ENCODE results near the gene ZNFX1.
"Not testable (repeated sequence)": the region's sequence is repeated elsewhere in the genome, so short reads cannot be mapped to it uniquely, and the experiment has no call there.

The ZNFX1 gene

DNA sequence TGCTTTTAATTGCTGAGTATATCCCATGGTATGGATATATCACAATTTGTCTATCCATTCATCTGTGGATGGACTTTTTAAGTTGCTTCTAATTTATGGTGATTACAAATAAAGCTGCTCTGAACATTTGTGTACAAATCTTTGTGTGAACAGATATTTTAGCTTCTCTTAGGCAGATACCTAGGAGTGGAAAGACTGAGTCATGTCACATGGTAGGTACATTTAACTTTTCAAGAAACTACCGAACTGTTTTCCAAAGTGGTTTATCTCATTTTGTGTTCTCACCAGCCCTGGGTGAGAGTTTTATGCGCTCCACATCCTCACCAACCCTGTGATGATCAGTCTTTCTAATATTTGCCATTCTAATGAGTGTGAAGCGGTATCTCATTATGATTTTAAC is 31.0 kb upstream of the ZNFX1 start:
- H3K4me3 Mint-ChIP-seq, result no peak overlapping the region
- no peak for DNase-seq
- H3K9me3 Mint-ChIP-seq, result peaks cover 12% of the 10 kb centered on the region
- no peaks in the 10 kb centered on the region for H3K36me3 Mint-ChIP-seq (ENCODE audit: low read depth)
- peak overlapping the region; percentile 22 for H3K27ac Mint-ChIP-seq
- H3K4me1 Mint-ChIP-seq (ENCODE audit: low read depth), result peaks cover 40% of the 10 kb centered on the region
- no peaks in the 10 kb centered on the region for H3K27me3 Mint-ChIP-seq

- H3K9me3 Mint-ChIP-seq, result peaks cover 12% of the 10 kb centered on the region
- H3K27ac Mint-ChIP-seq, result no peak overlapping the region
- no peaks in the 10 kb centered on the region for H3K27me3 Mint-ChIP-seq
- no peaks in the 10 kb centered on the region for H3K36me3 Mint-ChIP-seq (ENCODE audit: low read depth)
- peaks cover 46% of the 10 kb centered on the region for H3K4me1 Mint-ChIP-seq (ENCODE audit: low read depth)
- DNase-seq, result no peak
- no peak overlapping the region for H3K4me3 Mint-ChIP-seq
Measured at GRCh38 chr20:49306903-49307620, 29.2 kb upstream of the ZNFX1 start.

DNA sequence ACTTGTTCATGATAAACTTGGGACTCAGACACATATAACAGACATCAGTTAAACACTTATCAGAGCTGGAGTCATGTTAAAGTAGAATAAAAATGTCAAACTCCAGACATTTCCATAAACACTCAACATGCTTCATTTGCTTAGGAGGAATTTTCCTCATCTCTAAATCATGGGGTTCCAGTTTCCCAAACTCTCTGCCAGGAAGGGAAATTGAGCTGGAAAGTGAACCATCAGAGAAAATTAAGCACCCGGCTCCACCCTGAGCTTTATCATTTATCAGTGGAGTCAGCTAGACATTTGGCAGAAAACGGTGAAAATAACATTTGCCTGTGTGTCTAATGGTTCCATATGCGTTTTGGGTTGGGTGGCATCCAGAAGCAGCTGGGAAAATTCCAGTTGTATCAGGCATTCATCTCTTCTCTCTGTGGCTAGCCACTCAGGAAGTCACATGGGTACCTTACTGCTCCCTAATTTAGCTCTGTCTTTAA is 25.3 kb upstream of the ZNFX1 start:
- Mint-ChIP-seq H3K27ac (no peak overlapping the region), H3K4me3 (no peak overlapping the region), H3K36me3 (ENCODE audit: low read depth) (peaks cover 3% of the 10 kb centered on the region), H3K9me3 (no peaks in the 10 kb centered on the region), H3K4me1 (ENCODE audit: low read depth) (peaks cover 14% of the 10 kb centered on the region), H3K27me3 (no peaks in the 10 kb centered on the region)
- DNase-seq, result no peak

DNA sequence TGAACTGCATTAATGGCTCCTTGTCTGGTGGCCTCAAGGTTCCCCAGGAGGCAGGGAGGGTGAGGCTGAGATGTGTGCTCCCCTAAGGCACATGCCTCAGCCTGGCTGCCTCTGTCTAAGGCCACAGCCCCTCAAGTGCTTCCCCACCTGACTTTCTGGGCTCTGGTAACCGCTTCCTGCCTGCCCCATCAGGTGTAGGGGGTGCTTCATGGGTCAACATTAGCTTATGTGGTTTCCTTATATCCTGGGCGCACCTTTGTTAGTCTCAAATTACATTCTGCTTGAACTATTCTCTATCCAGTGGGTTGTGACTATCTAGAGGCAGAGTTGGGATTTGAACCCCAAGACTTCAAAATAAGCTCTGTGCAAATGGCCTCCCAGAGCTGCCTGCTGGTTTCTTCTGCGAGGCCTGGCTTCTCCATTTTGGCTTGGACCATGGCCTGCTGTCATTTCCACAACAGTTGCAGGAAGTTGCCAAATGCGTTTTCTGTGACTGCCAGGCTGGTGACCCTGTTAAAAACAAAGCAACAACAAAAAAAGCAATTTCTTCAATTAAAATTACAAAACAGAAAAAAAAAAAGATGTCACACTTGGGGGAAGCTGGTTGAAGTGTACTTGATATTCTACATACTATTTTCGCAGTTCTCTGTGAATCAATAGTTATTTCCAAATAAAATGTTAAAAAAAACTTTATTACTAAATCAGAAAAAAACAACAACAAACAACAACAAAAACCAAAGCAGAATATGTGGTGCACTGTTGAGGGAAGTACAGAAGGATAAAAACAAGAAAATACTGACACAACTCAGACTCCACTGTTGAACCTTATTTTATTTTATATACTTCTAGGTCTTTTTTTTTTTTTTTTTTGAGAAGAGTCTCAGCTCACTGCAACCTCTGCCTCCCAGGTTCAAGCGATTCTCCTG is 20.0 kb upstream of the ZNFX1 start:
- Mint-ChIP-seq H3K4me1 (ENCODE audit: low read depth) (peaks cover 15% of the 10 kb centered on the region), H3K27me3 (no peaks in the 10 kb centered on the region), H3K9me3 (no peaks in the 10 kb centered on the region), H3K4me3 (no peak overlapping the region), H3K27ac (peak overlapping the region; percentile 77), H3K36me3 (ENCODE audit: low read depth) (peaks cover 43% of the 10 kb centered on the region)
- DNase-seq, result no peak

GRCh38 chr20:49294002-49294654 is 16.3 kb upstream of the ZNFX1 start:
- not testable (repeated sequence) for H3K27me3 Mint-ChIP-seq, H3K4me3 Mint-ChIP-seq, H3K9me3 Mint-ChIP-seq, DNase-seq
- peaks cover 14% of the 10 kb centered on the region for H3K4me1 Mint-ChIP-seq (ENCODE audit: low read depth)
- H3K27ac Mint-ChIP-seq, result peak overlapping the region; percentile 19
- H3K36me3 Mint-ChIP-seq (ENCODE audit: low read depth), result peaks cover 80% of the 10 kb centered on the region

GRCh38 chr20:49293122-49293521 is 15.3 kb upstream of the ZNFX1 start:
- no peak for DNase-seq
- H3K27me3 Mint-ChIP-seq, result no peaks in the 10 kb centered on the region
- peaks cover 88% of the 10 kb centered on the region for H3K36me3 Mint-ChIP-seq (ENCODE audit: low read depth)
- peak overlapping the region; percentile 51 for H3K27ac Mint-ChIP-seq
- peaks cover 18% of the 10 kb centered on the region for H3K4me1 Mint-ChIP-seq (ENCODE audit: low read depth)
- H3K9me3 Mint-ChIP-seq, result no peaks in the 10 kb centered on the region
- no peak overlapping the region for H3K4me3 Mint-ChIP-seq

DNA sequence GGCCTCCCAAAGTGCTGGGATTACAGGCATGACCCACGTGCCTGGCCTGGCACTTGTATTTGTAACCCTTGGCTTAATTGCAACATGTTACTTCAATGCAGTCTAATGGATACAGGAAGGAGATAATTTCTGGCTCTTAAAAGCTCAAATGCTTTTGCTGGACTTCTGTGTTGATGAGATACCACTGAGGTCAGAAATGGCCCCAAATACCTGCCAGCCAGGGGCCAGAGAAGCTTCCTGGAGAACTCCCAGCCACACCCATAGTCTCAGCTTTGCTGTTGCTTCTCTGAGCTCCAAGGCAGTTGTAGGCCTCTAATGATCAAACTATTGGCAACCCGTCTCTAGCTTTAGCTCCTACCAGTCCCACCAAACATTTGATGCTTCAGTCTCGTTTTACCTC is 14.2 kb upstream of the ZNFX1 start:
- DNase-seq, result no peak
- peaks cover 92% of the 10 kb centered on the region for H3K36me3 Mint-ChIP-seq (ENCODE audit: low read depth)
- peaks cover 19% of the 10 kb centered on the region for H3K4me1 Mint-ChIP-seq (ENCODE audit: low read depth)
- no peaks in the 10 kb centered on the region for H3K9me3 Mint-ChIP-seq
- no peak overlapping the region for H3K4me3 Mint-ChIP-seq
- peak overlapping the region; percentile 51 for H3K27ac Mint-ChIP-seq
- no peaks in the 10 kb centered on the region for H3K27me3 Mint-ChIP-seq

DNA sequence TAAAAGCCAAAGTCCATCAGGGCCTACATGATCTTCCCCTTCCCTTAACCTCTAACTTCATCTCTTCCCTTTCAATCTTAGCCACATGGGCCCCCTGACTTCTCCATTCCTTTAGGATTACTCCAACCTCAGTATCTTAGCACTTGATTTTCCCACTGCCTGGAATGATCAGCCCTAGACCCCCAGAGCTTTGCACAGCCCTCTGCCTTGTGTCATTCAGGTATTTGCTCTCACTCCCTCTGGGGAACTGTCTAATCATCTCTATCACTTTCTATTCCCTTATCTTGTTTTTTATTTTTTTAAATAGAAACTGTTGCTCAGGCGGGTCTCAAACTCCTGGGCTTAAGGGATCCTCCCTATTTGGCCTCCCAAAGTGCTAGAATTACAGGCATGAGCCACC is 13.3 kb upstream of the ZNFX1 start:
- Mint-ChIP-seq H3K4me1 (ENCODE audit: low read depth) (peaks cover 24% of the 10 kb centered on the region), H3K36me3 (ENCODE audit: low read depth) (peaks cover 93% of the 10 kb centered on the region), H3K27me3 (no peaks in the 10 kb centered on the region), H3K9me3 (no peaks in the 10 kb centered on the region), H3K27ac (peak overlapping the region; percentile 100), H3K4me3 (no peak overlapping the region)
- DNase-seq, result no peak

- Mint-ChIP-seq H3K27ac (peak overlapping the region; percentile 100), H3K4me3 (no peak overlapping the region), H3K4me1 (ENCODE audit: low read depth) (peaks cover 29% of the 10 kb centered on the region), H3K9me3 (no peaks in the 10 kb centered on the region), H3K36me3 (ENCODE audit: low read depth) (peaks cover 93% of the 10 kb centered on the region), H3K27me3 (no peaks in the 10 kb centered on the region)
- no peak for DNase-seq
Measured at GRCh38 chr20:49290608-49291191, 12.8 kb upstream of the ZNFX1 start.

DNA sequence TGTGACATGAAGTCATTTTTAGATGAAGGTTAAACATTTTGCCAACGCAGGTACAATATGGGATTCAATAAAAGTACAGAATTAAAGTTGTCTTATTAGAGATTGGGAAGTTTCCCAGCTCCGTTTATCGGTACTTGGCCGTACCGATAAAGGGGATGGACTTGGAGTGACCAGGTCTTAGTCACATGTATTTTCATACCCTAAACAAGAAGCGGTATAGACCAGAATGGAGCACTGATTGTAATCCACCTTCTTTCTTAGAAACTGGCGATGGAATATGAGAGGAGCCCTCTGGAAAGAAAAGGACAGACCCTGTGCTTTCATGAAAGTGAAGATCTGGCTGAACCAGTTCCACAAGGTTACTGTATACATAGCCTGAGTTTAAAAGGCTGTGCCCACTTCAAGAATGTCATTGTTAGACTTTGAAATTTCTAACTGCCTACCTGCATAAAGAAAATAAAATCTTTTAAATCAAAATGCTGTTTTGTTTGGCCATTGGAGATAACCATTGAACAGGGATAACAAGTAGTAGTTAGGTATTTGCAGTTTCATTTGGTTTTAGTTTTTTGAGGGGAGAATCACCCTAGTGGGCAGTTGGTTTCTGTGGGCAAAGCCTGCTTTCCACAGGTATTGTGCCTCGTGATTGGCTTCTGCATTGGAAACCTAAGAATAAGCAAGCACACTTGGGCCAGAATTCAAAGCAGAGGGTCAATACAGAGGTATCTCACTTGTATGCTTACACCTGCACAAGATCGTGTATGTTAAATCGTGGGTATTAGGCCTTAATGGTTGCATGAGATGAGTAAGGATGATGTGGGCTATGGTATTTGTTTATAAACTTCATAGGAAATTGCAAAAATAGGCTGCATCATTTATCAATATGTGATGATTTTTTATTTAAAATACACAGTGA is 11.2 kb upstream of the ZNFX1 start:
- peaks cover 44% of the 10 kb centered on the region for H3K4me1 Mint-ChIP-seq (ENCODE audit: low read depth)
- H3K27ac Mint-ChIP-seq, result peak overlapping the region; percentile 100
- peaks cover 100% of the 10 kb centered on the region for H3K36me3 Mint-ChIP-seq (ENCODE audit: low read depth)
- no peaks in the 10 kb centered on the region for H3K27me3 Mint-ChIP-seq
- H3K9me3 Mint-ChIP-seq, result no peaks in the 10 kb centered on the region
- H3K4me3 Mint-ChIP-seq, result peak overlapping the region; percentile 11
- DNase-seq, result no peak

DNA sequence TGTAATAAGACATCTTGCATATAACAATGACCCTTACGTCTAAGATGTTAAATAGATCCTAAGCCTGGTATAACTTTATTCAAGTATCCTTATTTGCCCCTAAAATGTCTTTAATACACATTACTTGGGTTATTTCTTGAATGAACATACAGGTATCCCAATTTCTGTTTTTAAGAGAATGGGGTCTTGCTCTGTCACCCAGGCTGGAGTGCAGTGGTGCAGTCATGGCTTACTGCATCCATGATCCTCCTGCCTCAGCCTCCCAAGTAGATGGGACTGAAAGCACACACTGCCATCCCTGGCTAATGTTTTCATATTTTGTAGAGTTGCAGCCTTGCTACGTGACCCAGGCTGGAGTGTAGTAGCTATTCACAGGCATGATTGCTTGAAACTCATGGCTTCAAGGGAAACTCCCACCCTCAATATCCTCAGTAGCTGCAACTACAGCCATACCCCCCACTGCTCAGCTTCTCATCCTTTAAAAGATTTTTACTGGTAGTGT is 10.4 kb upstream of the ZNFX1 start:
- peak overlapping the region; percentile 100 for H3K27ac Mint-ChIP-seq
- H3K9me3 Mint-ChIP-seq, result no peaks in the 10 kb centered on the region
- H3K27me3 Mint-ChIP-seq, result no peaks in the 10 kb centered on the region
- H3K36me3 Mint-ChIP-seq (ENCODE audit: low read depth), result peaks cover 100% of the 10 kb centered on the region
- H3K4me1 Mint-ChIP-seq (ENCODE audit: low read depth), result peaks cover 51% of the 10 kb centered on the region
- H3K4me3 Mint-ChIP-seq, result peak overlapping the region; percentile 98
- DNase-seq, result no peak

DNA sequence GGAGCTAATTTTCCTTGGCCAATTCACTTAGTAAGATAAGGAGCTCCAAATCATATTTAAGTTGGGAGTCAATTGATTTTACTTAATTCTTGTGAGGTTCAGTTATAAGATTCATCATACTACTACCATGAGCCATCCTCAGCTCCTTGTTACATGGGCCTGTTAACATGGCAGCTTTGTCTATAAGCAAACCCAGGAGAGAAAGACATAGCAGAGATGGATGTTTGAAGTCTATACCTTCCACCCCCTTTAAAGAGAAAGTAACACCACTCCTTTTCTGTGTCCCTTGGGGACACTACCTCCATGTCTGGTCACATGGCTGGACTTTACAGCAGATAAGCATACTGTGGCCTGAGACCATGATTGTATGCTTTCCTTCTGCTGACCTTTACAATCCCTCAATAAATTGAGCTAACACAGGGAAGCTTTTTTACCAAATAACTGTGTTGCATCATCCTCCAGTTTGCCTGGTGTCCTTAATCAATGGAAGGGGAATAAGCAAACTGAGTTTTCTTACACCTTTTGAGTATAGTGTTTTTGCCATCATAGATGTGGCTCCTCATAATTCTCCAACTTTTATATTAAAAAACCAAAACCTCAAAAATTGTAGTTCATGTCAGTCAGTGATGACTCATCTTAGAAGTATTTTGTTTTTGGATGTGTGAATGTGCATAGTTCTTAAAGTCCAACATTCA is 9.8 kb upstream of the ZNFX1 start:
- Mint-ChIP-seq H3K36me3 (ENCODE audit: low read depth) (peaks cover 100% of the 10 kb centered on the region), H3K9me3 (no peaks in the 10 kb centered on the region), H3K27ac (peak overlapping the region; percentile 100), H3K4me1 (ENCODE audit: low read depth) (peaks cover 57% of the 10 kb centered on the region), H3K4me3 (peak overlapping the region; percentile 98), H3K27me3 (no peaks in the 10 kb centered on the region)
- DNase-seq, result no peak

All from activated T-cell treated with anti-CD3 and anti-CD28 coated beads, Interleukin-2, amount 50 U/mL, for 24 hours (primary cell).